Measurements from ENCODE around the gene SLC12A7. TPM values are rescaled to one million over a fixed set of nuclear protein-coding genes. Genes with fewer than 3 reads are reported as not detected.

SLC12A7 gene
- total RNA-seq, 1 donor from 2014 or later, result 80.8 TPM

DNA sequence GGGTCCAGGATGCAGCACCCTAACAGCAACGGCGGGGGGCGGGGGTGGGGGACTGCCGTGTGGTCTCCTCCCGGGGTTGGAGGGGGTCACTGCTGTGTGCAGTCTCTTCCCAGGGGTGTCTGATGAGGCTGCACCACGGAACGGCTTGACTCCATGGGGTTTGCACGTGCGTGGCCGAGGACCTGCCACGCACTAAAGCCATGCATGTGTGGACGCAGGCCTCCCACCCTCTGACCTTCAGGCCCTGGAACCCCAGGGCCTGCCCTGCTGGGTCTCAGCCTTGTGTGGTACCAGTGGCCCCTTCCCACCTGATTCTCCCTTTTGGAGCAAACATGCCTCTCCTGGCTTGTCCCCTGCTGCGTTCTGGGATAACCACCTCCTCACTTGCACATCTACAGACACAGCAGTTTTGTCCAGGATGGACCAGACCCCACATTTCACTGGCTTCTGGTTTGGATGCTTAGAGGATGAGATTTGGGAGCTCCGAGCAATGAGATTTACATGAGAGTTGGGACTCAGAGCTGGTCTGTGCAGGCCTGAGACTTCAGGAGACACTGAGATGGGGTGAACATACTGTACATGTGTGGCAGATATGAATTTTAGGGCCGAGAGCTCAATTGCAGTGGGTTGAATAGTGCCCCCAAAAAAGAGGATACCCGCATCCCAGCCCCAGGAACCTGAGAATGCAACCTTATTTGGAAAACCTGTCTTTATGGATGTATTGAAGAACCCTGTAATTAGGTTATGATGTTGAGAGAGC, 45.8 kb downstream of the SLC12A7 start:
- Mint-ChIP-seq H3K27me3 (no peaks in the 10 kb centered on the region), H3K27ac (no peak overlapping the region)

DNA sequence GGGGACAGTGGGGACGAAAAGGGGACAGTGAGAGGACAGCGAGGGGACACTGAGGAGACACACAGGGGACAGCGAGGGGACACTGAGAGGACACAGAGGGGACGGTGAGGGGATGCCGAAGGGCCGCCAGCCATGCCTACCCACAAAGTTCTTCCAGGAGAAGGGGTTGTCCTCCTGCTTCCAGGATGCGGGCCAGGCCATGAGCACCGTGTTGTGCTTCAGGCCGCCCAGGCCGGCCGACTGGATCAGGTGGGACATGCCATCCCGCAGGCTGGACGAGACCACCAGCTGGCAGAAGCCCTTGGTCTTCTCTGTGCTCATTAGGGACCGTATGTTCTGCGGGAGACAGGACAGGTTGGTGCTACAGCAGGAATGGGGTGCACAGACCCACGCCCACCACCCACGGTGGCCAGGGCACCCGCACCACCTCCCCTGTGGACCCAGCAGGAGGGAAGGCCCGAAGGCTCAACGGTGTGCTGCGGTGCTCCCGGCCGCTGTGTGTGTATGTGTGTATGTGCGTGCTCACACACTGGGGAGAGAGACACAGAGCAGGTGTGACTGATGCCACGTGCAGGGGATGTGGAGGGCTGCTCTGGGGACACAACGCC, 46.6 kb downstream of the SLC12A7 start:
- H3K9me3 Mint-ChIP-seq (ENCODE audit: low read depth), result no peaks in the 10 kb centered on the region
- no peak overlapping the region for H3K27ac Mint-ChIP-seq

More for the DNA sequence above, 45.8 kb downstream of the SLC12A7 start:
- Mint-ChIP-seq H3K9me3 (ENCODE audit: low read depth) (no peaks in the 10 kb centered on the region), H3K36me3 (ENCODE audit: insufficient read depth) (peaks cover 1% of the 10 kb centered on the region), H3K4me3 (ENCODE audit: low read depth) (no peak overlapping the region), H3K4me1 (ENCODE audit: low read depth) (no peaks in the 10 kb centered on the region)
- TF ChIP-seq, protein P1, sequence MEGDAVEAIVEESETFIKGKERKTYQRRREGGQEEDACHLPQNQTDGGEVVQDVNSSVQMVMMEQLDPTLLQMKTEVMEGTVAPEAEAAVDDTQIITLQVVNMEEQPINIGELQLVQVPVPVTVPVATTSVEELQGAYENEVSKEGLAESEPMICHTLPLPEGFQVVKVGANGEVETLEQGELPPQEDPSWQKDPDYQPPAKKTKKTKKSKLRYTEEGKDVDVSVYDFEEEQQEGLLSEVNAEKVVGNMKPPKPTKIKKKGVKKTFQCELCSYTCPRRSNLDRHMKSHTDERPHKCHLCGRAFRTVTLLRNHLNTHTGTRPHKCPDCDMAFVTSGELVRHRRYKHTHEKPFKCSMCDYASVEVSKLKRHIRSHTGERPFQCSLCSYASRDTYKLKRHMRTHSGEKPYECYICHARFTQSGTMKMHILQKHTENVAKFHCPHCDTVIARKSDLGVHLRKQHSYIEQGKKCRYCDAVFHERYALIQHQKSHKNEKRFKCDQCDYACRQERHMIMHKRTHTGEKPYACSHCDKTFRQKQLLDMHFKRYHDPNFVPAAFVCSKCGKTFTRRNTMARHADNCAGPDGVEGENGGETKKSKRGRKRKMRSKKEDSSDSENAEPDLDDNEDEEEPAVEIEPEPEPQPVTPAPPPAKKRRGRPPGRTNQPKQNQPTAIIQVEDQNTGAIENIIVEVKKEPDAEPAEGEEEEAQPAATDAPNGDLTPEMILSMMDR (IDR thresholded peaks at IDR 0.05; ENCODE audit: unreplicated experiment), result no peak
- no peak for DNase-seq (ENCODE audit: low spot score, unreplicated experiment)

DNA sequence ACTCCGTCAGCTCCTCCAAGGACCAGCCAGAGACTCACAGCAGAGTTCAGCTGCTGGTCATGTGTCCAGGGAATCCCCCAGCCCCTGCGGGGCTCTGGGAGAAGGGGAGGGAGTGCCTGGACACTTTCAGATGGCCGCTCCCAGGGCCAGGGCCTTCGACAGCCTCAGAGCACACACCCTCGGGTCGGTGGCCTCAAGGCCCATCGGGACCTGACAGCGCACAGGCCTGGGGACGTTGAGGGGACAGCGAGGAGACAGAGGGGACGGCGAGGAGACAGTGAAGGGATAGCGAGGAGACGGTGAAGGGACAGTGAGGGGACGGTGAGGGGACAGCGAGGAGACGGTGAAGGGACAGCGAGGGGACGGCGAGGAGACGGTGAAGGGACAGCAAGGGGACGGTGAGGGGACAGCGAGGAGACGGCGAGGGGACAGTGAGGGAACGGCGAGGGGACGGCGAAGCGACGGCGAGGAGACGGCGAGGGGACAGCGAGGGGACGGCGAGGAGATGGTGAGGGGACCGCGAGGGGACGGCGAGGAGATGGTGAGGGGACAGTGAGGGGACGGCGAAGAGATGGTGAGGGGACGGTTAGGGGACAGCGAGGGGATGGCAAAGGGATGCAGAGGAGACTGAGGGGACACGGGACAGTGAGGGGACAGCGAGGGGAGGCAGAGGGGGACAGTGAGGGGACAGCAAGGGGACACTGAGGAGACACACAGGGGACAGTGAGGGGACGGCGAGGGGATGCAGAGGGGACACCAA, 47.3 kb downstream of the SLC12A7 start:
- TF ChIP-seq, protein P1 (IDR thresholded peaks at IDR 0.05; ENCODE audit: unreplicated experiment), result no peak
- H3K27ac Mint-ChIP-seq, result no peak overlapping the region
- H3K9me3 Mint-ChIP-seq (ENCODE audit: low read depth), result no peaks in the 10 kb centered on the region
- peaks cover 1% of the 10 kb centered on the region for H3K36me3 Mint-ChIP-seq (ENCODE audit: insufficient read depth)
- no peaks in the 10 kb centered on the region for H3K4me1 Mint-ChIP-seq (ENCODE audit: low read depth)
- DNase-seq (ENCODE audit: low spot score, unreplicated experiment), result no peak
- no peak overlapping the region for H3K4me3 Mint-ChIP-seq (ENCODE audit: low read depth)
- H3K27me3 Mint-ChIP-seq, result no peaks in the 10 kb centered on the region

More for the DNA sequence above, 46.6 kb downstream of the SLC12A7 start:
- peaks cover 1% of the 10 kb centered on the region for H3K36me3 Mint-ChIP-seq (ENCODE audit: insufficient read depth)
- DNase-seq (ENCODE audit: low spot score, unreplicated experiment), result no peak
- TF ChIP-seq, protein P1 (IDR thresholded peaks at IDR 0.05; ENCODE audit: unreplicated experiment), result no peak
- H3K27me3 Mint-ChIP-seq, result no peaks in the 10 kb centered on the region
- H3K4me1 Mint-ChIP-seq (ENCODE audit: low read depth), result no peaks in the 10 kb centered on the region
- H3K4me3 Mint-ChIP-seq (ENCODE audit: low read depth), result no peak overlapping the region

DNA sequence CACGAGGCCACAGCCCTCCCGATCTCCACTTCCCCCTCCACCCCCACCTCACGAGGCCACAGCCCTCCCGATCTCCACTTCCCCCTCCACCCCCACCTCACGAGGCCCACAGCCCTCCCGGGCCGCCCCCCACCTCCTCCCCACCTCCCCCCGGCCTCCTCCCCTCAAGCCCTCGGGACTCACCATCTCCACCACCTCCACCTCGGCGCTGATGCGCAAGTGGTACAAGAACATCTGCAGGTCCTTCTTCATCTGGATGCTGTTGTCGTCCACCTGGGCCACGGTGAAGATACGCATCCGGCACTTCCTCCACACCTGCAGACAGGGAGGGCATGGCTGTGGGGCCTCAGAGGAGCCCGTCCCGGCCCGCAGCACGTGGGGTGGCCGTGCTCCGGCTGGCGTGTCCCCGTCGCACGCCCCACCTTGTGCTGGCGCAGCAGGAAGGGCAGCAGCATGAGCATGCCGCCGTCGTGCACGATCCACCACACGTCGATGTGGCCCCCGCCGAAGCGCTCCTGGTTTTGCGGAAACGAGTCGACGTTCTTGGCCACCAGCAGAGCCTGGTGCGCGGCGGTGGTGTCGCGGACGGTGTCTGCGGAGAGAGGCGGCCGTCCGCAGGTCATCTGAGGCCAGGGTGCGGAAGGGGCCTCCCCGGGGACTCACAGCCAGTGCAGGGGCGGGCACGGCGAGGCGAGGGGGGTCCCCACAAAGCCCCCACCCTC, 48.0 kb downstream of the SLC12A7 start:
- TF ChIP-seq, protein P1 (IDR thresholded peaks at IDR 0.05; ENCODE audit: unreplicated experiment), result no peak
- H3K27ac Mint-ChIP-seq, result no peak overlapping the region
- H3K4me1 Mint-ChIP-seq (ENCODE audit: low read depth), result no peaks in the 10 kb centered on the region
- H3K9me3 Mint-ChIP-seq (ENCODE audit: low read depth), result no peaks in the 10 kb centered on the region
- peaks cover 1% of the 10 kb centered on the region for H3K36me3 Mint-ChIP-seq (ENCODE audit: insufficient read depth)
- H3K27me3 Mint-ChIP-seq, result no peaks in the 10 kb centered on the region
- no peak overlapping the region for H3K4me3 Mint-ChIP-seq (ENCODE audit: low read depth)
- no peak for DNase-seq (ENCODE audit: low spot score, unreplicated experiment)
